Astrocyte (in vitro differentiated cells and primary cell): ENCODE data around the gene NRIP2. TPM values are rescaled to one million over a fixed set of nuclear protein-coding genes. Genes with fewer than 3 reads are reported as not detected.
A peak's percentile ranks its signal among the peaks of the same experiment; 100 is the strongest.

Source experiments
- DNase-seq: peaks from one replicate; pipeline ENCODE4 v3.0.0-alpha.2; 2010; ENCODE audit warnings: low read depth
- FAIRE-seq: peaks from 2 replicates; lab custom pipeline; 2011; peaks lifted over from hg19 to GRCh38; lab: Jason Lieb, UNC
- H2AFZ ChIP-seq: 2 replicates; pipeline ENCODE4 v1.6.0; 2012; ENCODE audit warnings: low read depth, low read length, inconsistent platforms
- H3K27ac ChIP-seq: 2 replicates; pipeline ENCODE4 v1.5.1; 2011; ENCODE audit warnings: low read depth, low read length, inconsistent platforms
- H3K27me3 ChIP-seq: 2 replicates; pipeline ENCODE4 v1.6.0; 2011; ENCODE audit warnings: low read length, inconsistent platforms; ENCODE audit not compliant: insufficient read depth
- H3K36me3 ChIP-seq: 2 replicates; pipeline ENCODE4 v1.5.1; 2011; ENCODE audit warnings: low read length, inconsistent platforms; ENCODE audit not compliant: insufficient read depth
- H3K4me1 ChIP-seq: 2 replicates; pipeline ENCODE4 v1.5.1; 2011; ENCODE audit warnings: low read length, inconsistent platforms; ENCODE audit not compliant: insufficient read depth
- H3K4me2 ChIP-seq: 2 replicates; pipeline ENCODE4 v1.6.0; 2012; ENCODE audit warnings: low read length, inconsistent platforms
- H3K4me3 ChIP-seq: 2 replicates; pipeline ENCODE4 v1.5.1; 2011; ENCODE audit warnings: low read depth, mild to moderate bottlenecking, low read length, inconsistent platforms; ENCODE audit not compliant: insufficient read depth
- H3K79me2 ChIP-seq: 2 replicates; pipeline ENCODE4 v1.6.0; 2012; ENCODE audit warnings: mild to moderate bottlenecking, low read length, inconsistent platforms; ENCODE audit not compliant: insufficient read depth
- H3K9ac ChIP-seq: 2 replicates; pipeline ENCODE4 v1.6.0; 2012; ENCODE audit warnings: mild to moderate bottlenecking, low read length, inconsistent platforms
- H3K9me3 ChIP-seq: 2 replicates; pipeline ENCODE4 v1.5.1; 2012; ENCODE audit warnings: low read depth, mild to moderate bottlenecking, low read length, inconsistent platforms; ENCODE audit not compliant: insufficient read depth
- H4K20me1 ChIP-seq: 2 replicates; pipeline ENCODE4 v1.6.0; 2012; ENCODE audit warnings: low read length, inconsistent platforms; ENCODE audit not compliant: insufficient read depth
- H3K27ac Mint-ChIP-seq: one replicate; pipeline ENCODE4 v1.8.0; 2021; ENCODE audit warnings: mild to moderate bottlenecking, mixed read lengths; ENCODE audit not compliant: unreplicated experiment
- H3K27me3 Mint-ChIP-seq: one replicate; pipeline ENCODE4 v1.8.0; 2021; ENCODE audit warnings: low read depth, mixed read lengths; ENCODE audit not compliant: unreplicated experiment
- H3K36me3 Mint-ChIP-seq: one replicate; pipeline ENCODE4 v1.8.0; 2021; ENCODE audit warnings: low read depth, mixed read lengths; ENCODE audit not compliant: unreplicated experiment
- H3K4me1 Mint-ChIP-seq: one replicate; pipeline ENCODE4 v1.8.0; 2021; ENCODE audit warnings: low read depth, mixed read lengths; ENCODE audit not compliant: unreplicated experiment
- H3K4me3 Mint-ChIP-seq: one replicate; pipeline ENCODE4 v1.8.0; 2021; ENCODE audit warnings: mild to moderate bottlenecking, moderate library complexity, mixed read lengths; ENCODE audit not compliant: unreplicated experiment
- H3K9me3 Mint-ChIP-seq: one replicate; pipeline ENCODE4 v1.8.0; 2021; ENCODE audit warnings: mild to moderate bottlenecking, mixed read lengths; ENCODE audit not compliant: unreplicated experiment
- EZH2 ChIP-seq: IDR thresholded peaks from 2 replicates; pipeline ENCODE4 v1.6.1; 2012; ENCODE audit warnings: mild to moderate bottlenecking, low read length, inconsistent platforms; ENCODE audit not compliant: insufficient read depth
- total RNA-seq: library from RNA; stranded (reverse); gene quantifications from 2 replicates; pipeline ENCODE4 v1.2.1, GENCODE V29; 2021
- TF ChIP-seq, protein P1 (sequence below): IDR thresholded peaks from 2 replicates; pipeline ENCODE4 v1.5.1; 2011; ENCODE audit warnings: low read depth, mild to moderate bottlenecking, inconsistent platforms, low read length, moderate library complexity; ENCODE audit not compliant: insufficient read depth

Gene NRIP2
- total RNA-seq, 1 donor from 2014 or later: not detected

DNA sequence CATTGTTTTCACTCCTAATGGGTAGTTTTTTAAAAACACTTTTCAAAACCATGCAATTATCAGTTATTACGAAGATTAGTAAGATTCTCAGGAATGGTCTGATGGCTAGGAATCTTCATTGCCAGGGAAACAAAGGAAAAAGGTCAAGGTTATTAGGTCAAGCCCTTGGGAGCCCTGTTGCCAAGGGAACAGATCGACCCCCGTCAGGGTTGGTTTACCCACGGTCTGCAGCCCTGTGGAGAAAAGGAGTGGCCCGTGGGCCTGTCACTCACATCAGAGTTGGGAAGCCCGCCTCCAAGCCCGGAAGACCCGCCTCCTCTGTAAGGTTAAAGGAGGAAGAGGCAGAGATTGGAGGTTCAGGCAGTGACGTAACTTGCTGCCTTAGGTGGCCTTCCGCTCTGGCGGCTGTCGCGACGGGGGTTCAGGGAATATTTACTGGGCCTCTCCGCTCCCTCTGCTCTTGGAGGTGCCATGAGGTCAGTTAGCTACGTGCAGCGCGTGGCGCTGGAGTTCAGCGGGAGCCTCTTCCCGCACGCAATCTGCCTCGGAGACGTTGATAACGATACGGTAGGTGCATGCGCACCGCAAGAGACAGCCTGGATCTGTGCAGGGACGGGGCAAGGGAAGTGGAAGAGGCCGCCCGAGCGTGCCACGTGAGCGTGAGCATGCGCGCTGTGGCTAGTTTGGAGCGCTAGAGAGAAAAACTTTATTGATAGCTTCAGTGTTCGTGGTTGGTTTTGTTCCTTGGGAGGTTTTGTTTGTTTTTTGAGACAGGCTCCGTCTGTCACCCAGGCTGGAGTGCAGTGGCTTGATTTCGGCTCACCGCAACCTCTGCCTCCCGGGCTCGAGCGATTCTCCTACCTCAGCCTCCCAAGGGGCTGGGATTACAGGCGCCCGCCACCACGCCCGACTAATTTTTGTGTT is 22.3 kb downstream of the NRIP2 start, which contains the start of gene ITFG2:
TSS of gene ITFG2 (plus strand) at position 379 of the 924 bp plus-strand sequence. CDS start at position 472, 93 bp downstream.
- Histone ChIP-seq H3K36me3 (peaks cover 3% of the 10 kb centered on the region), H3K27ac (peak within 1 kb of the TSS; percentile 92), H3K27me3 (no peaks in the 10 kb centered on the region), H3K79me2 (peaks cover 30% of the 10 kb centered on the region), H3K9ac (peak within 1 kb of the TSS; percentile 91), H4K20me1 (peaks cover 3% of the 10 kb centered on the region), H3K4me2 (peak within 1 kb of the TSS; percentile 93), H3K4me3 (peak within 1 kb of the TSS; percentile 97), H2AFZ (peak within 1 kb of the TSS; percentile 98), H3K4me1 (peaks cover 6% of the 10 kb centered on the region), H3K9me3 (no peaks in the 10 kb centered on the region)
- no peak for TF ChIP-seq EZH2
- TF ChIP-seq, protein P1, sequence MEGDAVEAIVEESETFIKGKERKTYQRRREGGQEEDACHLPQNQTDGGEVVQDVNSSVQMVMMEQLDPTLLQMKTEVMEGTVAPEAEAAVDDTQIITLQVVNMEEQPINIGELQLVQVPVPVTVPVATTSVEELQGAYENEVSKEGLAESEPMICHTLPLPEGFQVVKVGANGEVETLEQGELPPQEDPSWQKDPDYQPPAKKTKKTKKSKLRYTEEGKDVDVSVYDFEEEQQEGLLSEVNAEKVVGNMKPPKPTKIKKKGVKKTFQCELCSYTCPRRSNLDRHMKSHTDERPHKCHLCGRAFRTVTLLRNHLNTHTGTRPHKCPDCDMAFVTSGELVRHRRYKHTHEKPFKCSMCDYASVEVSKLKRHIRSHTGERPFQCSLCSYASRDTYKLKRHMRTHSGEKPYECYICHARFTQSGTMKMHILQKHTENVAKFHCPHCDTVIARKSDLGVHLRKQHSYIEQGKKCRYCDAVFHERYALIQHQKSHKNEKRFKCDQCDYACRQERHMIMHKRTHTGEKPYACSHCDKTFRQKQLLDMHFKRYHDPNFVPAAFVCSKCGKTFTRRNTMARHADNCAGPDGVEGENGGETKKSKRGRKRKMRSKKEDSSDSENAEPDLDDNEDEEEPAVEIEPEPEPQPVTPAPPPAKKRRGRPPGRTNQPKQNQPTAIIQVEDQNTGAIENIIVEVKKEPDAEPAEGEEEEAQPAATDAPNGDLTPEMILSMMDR: no peak
- Mint-ChIP-seq H3K36me3 (peaks cover 2% of the 10 kb centered on the region), H3K4me3 (peak within 1 kb of the TSS; percentile 98), H3K27ac (peak within 1 kb of the TSS; percentile 99), H3K27me3 (no peaks in the 10 kb centered on the region), H3K9me3 (no peaks in the 10 kb centered on the region), H3K4me1 (peaks cover 4% of the 10 kb centered on the region)
- DNase-seq (peak; percentile 97), FAIRE-seq (peak; percentile 23)

DNA sequence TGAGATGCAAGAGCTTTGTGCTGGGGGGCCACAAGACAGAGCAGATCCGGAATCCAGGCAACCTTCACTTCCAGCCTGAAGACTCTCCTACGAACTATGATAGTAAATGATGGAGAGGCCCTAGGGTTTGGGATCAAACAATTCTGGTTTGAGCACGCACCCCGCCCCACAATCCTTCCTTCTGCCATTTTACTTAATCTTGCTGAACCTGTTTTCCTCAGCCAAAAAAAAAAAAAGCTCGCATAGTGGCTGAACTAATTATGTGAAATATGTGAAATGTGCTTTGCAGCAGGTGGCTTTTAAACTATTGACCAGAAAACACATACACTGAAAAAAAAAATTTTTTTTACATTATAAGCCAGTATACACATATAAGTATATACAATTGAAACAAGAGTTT is 23.0 kb downstream of the NRIP2 start:
- Histone ChIP-seq H3K4me1 (peaks cover 6% of the 10 kb centered on the region), H3K27ac (no peak overlapping the region), H3K79me2 (peaks cover 30% of the 10 kb centered on the region), H3K4me2 (peak overlapping the region; percentile 93), H4K20me1 (peaks cover 3% of the 10 kb centered on the region), H3K36me3 (peaks cover 3% of the 10 kb centered on the region), H2AFZ (no peak overlapping the region), H3K9ac (peak overlapping the region; percentile 91), H3K9me3 (no peaks in the 10 kb centered on the region), H3K4me3 (peak overlapping the region; percentile 97), H3K27me3 (no peaks in the 10 kb centered on the region)
- Mint-ChIP-seq H3K9me3 (no peaks in the 10 kb centered on the region), H3K4me1 (peaks cover 4% of the 10 kb centered on the region), H3K27me3 (no peaks in the 10 kb centered on the region), H3K27ac (no peak overlapping the region), H3K36me3 (peaks cover 3% of the 10 kb centered on the region), H3K4me3 (peak overlapping the region; percentile 98)
- no peak for TF ChIP-seq EZH2
- TF ChIP-seq, protein P1: no peak
- DNase-seq (no peak), FAIRE-seq (no peak)
